Measurements from ENCODE around the gene NKD2.
"Not testable (repeated sequence)": the region's sequence is repeated elsewhere in the genome, so short reads cannot be mapped to it uniquely, and the experiment has no call there.

Gene NKD2

DNA sequence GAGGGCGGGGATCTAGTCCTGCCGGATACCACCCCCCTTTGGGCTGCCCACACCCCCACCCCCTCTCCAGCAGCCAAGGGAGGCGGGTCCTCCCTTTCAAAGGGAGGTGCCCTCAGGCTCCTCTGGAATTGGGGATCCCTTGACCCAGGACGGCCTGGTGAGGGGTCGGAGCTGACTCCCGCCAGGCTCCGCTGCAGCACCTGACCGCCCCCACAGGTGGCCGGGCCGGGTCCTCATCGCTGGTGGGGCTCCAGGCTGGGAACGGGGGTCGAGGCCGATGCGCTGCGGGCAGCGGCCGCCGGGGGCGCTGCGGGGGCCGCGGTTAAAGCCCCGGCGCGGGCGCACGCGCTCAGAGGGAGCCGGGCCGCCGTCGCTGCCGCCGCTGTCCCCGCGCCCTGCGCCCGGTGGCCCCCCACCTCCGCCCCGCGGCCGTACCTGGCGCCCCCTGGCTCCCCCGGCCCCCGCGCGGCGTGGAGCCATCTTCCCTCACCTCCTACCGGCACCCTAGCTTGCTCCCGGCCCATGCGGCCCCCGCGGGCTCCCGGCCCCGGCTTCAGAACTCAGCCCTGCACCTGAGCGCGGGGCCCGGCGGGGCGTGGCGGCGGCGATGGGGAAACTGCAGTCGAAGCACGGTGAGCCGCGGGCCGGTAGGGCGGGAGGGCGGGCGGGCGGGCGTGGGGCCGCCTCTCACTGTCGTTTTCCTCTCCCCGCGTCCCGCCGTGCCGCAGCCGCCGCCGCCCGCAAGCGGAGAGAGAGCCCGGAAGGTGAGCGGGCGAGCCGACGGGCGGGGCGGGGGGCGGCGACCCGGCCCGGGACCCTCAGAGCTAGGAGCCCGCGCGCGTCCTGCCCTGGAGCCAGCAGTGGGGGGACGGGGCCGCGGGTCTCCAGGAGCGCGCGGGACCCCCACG, at the start of gene NKD2:
Gene NKD2, plus strand, starts transcription at position 352 of the 908 bp plus-strand sequence. Its CDS starts 256 bp downstream, at position 608.
- no peak for DNase-seq (ENCODE audit: low read depth)

GRCh38 chr5:959581-960531, 48.7 kb upstream of the NKD2 start:
- DNase-seq (ENCODE audit: low read depth), result no peak

- DNase-seq (ENCODE audit: low read depth), result no peak
Observed at GRCh38 chr5:960551-960950, 48.1 kb upstream of the NKD2 start.

DNA sequence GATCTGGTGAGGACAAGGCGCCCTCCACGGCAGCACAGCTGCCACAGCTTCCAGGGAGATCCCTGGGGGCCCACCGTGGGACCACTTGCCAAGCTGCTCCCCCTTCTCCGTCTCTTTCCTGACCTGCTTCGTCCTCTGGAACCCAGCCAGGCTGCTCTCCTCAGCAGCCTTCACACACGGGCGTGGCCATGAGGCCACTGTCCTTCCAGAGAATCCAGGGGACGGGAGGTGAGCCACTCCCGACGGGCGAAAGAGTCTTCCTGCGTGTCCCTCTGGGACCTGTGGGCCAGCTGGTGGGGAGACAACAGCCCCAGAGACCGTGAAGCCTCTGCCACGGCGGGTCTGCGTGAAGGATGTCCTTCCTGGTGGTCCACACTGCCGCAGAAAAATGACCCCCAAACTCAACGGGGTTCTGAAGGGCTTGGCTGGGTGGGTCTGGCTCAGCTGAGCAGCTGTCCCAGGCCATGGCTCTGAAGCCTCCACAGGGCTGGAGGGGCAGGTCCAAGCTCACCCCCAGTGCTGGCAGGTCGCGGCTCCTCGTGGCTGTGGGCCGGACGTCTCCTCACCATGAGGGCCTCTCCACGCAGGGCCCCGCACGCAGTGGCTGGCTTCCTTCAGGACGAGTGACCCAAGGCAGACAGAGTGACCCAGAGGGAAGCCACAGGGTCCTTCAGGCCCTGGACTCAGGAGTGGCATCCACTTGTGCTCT, 47.4 kb upstream of the NKD2 start:
- DNase-seq (ENCODE audit: low read depth), result no peak

DNA sequence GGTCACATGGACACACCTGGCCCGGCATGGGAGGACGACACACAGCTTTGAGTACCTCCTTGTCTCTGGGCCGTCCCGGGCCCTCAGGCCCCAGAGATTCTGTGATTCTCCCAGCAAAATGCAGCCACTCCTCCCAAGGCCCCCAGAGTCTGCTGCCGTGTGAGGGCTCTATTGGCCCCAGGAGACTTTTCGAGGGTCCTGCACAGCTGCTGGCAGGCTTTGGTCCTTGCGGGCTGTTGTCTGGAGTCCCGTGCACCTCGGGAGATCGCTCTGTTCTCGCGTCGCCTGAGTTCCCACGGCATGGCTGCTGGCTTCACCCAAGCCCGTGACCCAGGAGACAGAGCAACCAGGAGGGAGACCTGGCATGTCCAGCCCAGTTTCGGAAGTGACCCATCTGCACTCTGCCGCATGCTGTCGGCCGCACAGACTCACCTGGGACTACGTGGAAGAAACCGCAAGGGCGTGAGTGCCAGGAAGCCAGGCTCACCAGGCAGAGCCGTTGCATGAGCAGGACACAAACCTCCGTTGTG, 46.8 kb upstream of the NKD2 start:
- DNase-seq (ENCODE audit: low read depth), result no peak

- DNase-seq (ENCODE audit: low read depth), result no peak
Observed at GRCh38 chr5:962386-962785, 46.2 kb upstream of the NKD2 start.

GRCh38 chr5:962801-963200, 45.8 kb upstream of the NKD2 start:
- no peak for DNase-seq (ENCODE audit: low read depth)

DNA sequence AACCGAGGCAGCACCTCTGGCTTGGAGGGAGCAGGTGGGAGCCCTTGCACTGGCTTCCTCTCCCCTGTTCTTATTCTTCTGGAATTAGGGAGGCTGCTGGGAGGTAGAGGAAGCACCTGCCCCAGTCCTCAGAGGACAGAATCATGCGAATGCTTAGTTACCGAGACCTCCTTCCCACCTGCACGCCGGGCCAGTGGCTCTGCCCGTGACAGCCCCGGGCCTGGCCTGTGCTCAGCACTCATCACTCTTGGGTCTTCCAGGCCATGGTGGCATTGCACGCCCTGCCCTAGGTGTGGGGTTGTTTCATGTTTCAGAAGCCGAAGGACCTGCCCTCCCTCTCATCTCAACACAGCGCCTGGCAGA, 45.3 kb upstream of the NKD2 start:
- DNase-seq (ENCODE audit: low read depth), result no peak

DNA sequence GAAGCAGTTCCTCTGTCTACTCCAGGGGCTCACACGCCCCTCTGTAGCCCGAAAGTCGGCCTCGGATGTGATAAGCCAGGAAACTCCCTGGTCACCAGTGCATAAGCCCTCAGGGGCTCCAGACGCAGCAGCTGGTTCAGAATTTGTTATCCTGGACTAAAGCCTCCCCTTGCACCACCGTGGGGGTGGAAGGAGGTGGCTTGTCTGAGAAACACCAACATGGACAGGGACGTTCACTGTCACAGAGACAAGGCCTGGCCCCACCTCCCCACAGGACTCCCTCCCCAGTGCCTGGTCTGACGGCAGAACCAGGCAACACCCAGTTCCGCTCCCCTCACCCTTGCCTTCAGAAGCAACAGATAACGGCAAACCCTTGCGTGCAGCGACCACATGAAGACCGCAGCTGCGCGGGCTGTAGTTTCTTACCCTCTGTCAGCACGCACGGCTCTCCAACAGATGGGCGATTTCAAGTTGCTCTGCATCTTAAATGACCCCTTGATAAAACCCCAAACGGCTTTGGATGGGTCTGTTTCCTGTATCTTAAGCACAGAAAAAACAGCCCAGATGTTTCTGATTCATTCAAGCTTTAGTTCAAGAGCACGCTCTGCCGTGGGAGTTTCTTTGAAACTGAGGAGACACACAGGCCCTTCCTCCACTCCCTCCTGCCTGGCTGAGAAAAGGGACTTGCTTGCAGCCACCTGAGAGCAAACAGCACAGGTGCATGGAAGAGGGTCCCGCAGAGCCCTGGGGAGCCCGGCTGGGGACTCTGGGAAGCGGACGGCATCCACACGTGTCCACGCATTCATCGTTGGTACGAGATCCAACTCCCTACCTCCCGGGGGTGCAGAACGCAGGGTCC, 44.7 kb upstream of the NKD2 start:
- no peak for DNase-seq (ENCODE audit: low read depth)

GRCh38 chr5:964821-965220, 43.8 kb upstream of the NKD2 start:
- DNase-seq (ENCODE audit: low read depth), result no peak

DNA sequence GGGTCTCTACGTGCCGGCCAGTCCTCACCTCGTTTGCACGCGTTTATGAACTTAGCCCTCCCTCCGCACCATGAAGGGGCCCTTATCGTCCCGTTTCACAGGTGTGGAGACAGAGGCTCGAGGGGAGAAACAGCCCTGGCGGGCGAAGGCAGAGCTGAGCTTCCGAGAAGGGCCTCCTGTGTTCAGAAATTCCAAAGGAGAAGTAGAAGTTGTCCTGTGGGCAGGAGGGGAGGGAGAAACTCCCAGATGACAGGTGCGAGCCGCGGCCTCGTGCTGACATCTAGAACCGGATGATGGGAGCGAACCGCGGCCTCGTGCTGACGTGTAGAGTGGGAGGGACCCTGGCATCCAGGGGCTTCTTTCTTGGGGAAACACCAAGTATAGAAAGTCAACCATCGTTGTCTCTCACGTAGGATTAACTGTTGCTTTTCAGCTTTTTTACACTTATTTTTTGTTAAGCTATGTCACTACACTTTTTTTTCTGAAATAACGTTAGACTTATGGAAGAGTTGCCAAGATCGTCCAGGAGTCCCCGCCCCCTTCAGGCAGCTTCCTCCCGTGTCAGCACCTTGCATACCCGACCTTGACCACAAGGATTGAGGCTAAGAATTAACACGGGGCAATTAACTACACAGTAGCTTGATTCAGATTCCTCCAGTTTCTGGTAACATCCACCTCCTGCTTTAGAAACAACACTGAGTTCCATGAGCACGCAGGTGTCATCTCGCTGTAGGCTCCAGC, 42.8 kb upstream of the NKD2 start:
- no peak for DNase-seq (ENCODE audit: low read depth)

GRCh38 chr5:966345-966710, 42.3 kb upstream of the NKD2 start:
- DNase-seq (ENCODE audit: low read depth), result no peak

DNA sequence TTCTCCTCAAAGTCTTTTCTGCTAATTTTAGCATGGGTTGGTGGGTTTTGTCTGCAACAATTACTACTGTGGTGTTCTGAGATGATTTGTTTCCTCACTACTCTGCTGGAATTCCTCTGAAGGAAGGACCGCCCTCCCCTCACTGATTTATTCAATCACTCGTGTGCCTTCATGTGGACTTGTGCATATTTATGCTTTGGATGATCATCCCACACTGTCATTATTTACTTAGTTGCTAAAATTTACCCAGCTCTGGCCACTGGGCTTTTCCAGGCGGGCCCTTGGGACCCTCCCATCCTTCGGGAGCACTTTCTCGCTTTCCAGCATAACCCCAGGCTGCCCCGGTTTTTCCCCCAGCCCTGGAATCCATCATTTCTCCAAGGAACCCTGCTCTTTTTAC, 41.7 kb upstream of the NKD2 start:
- no peak for DNase-seq (ENCODE audit: low read depth)

DNA sequence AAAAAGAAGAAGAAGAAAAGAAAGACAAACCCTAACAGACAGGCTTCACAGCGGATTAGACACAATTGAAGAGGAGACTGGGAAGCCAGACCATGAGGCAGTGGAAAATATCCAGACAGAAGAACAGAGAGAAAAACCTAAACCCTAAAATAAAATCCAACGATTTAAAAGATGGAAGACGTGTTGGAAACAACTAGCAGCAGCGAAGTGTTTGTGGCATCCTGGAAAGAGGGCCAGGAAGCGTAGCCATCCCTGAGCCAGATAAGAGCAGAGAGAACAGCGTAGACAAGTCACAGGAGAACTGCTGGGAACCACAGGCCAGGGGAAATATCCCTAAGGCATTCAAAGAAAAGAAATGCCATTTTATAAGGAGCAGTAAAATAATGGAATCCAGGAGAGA, 39.7 kb upstream of the NKD2 start:
- no peak for DNase-seq (ENCODE audit: low read depth)

DNA sequence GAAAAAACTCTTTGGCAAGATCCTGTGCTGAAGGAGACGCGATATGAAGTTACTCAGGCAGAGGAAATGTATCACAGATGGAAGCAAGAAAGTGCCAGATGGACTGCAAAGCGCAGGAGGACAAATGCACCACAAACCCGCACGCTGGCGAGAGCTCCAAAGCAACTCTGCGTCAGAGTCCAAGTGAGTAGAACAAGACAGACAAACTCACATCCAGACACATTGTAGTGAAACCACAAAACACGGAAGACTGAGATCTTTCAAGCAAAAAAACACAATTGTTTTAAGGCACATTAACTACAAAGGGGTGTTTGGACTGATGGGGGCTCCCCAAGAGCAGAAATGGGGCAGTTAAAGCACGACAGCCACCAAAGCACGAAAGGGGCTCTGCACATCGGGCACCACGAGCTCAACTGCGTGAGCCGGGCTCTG, 39.2 kb upstream of the NKD2 start:
- no peak for DNase-seq (ENCODE audit: low read depth)

DNA sequence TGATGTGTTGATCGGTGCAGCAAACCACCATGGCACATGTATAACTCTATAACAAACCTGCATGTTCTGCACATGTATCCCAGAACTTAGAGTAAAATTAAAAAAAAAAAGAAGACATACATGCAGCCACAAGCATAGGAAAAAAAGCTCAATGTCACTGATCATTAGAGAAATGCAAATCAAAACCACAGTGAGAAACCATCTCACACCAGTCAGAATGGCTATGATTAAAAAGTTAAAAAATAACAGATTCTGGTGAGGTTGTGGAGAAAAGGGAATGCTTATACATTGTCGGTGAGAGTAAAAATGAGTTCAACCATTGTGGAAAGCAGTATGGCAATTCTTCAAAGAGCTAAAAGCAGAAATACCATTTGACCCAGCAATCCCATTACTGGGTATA, 36.0 kb upstream of the NKD2 start:
- not testable (repeated sequence) for DNase-seq (ENCODE audit: low read depth)

GRCh38 chr5:976849-977751, 31.5 kb upstream of the NKD2 start:
- DNase-seq (ENCODE audit: low read depth), result no peak

- DNase-seq (ENCODE audit: low read depth), result no peak
Observed at GRCh38 chr5:978054-978453, 30.5 kb upstream of the NKD2 start.

DNA sequence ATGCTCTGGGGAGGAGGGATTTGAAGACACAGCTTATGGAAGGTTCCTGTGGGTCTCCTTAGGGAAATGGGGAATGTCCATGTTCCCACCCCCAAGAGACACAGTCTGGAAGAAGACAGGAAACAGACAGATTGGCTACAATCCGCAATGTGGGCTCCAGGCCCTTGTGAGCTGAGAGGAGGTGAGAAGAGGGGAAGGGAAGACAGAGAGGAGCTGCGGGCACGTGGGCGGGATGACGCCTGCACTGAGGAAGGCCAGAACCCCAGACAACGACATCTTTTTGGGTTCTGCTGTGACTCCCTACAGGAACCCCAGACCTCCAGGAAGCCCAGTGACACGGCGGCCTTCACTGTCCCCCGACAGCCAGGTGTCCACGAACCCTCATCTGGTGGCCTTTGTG, 29.9 kb upstream of the NKD2 start:
- DNase-seq (ENCODE audit: low read depth), result no peak
